ENCODE data around the gene NPAS1. TPM values are rescaled to one million over a fixed set of nuclear protein-coding genes. Genes with fewer than 3 reads are reported as not detected.

NPAS1 gene
- total and polyA plus RNA-seq, 2 of the 13 experiments (the other 11 are each of a cell fraction or from before 2014, with no cell fraction given) = 0.35 to 2.9 TPM

DNA sequence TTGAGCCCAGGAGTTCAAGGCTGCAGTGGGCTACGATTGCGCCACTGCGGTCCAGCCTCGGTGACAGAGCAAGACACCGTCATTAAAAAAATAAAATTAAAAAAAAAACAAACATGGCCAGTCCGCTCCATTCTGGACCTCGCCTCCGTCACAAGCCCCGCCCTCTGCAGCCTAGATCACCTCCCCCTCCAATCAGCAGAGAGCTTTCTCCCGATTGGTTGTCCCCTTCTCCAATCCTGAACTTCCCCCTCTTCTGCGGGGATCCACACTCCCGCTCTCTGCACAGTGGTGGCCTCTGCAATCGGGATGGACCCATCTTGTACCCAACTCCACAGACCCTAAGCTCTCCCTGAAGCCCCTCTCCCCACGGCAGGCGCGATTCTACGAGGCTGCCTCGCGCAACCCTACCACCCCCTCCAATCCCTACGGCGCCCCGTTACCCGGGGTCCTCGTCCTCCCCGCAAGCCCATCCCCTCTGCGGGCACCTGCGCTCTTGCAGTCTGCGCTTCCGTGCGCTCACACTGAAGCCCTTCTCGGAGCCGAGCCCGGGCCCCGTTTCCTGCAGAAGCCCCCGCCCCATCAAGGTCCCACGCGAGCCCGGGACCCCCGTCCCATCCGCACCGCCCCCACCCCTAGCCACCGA lies 28.2 kb downstream of the NPAS1 start (continued):
- TF ChIP-seq NAIF1 (CRISPR knock-in tag; IDR thresholded peaks at IDR 0.05; ENCODE audit: borderline replicate concordance) (no peak), SNAPC2 (CRISPR knock-in tag; IDR thresholded peaks at IDR 0.05) (peak; percentile 83; the same call in 1 of the 2 replicates), HNF4A (CRISPR knock-in tag; IDR thresholded peaks at IDR 0.05) (no peak), CREM (IDR thresholded peaks at IDR 0.05) (peak; percentile 34; the same call in 1 of the 2 replicates), CREM (CRISPR knock-in tag; IDR thresholded peaks at IDR 0.05) (no peak), TBP (CRISPR knock-in tag; IDR thresholded peaks at IDR 0.05) (no peak), AKAP8 (CRISPR knock-in tag; IDR thresholded peaks at IDR 0.05) (no peak), ZNF841 (CRISPR knock-in tag; IDR thresholded peaks at IDR 0.05; ENCODE audit: borderline replicate concordance) (no peak), MLLT10 (CRISPR knock-in tag; IDR thresholded peaks at IDR 0.05) (no peak), HNRNPL (IDR thresholded peaks at IDR 0.05; ENCODE audit: low read depth, low read length) (no peak), SIX1 (CRISPR knock-in tag; IDR thresholded peaks at IDR 0.05; ENCODE audit: borderline replicate concordance) (no peak), KAT7 (CRISPR knock-in tag; IDR thresholded peaks at IDR 0.05; ENCODE audit: borderline replicate concordance) (no peak)
- TF ChIP-seq, protein P1, sequence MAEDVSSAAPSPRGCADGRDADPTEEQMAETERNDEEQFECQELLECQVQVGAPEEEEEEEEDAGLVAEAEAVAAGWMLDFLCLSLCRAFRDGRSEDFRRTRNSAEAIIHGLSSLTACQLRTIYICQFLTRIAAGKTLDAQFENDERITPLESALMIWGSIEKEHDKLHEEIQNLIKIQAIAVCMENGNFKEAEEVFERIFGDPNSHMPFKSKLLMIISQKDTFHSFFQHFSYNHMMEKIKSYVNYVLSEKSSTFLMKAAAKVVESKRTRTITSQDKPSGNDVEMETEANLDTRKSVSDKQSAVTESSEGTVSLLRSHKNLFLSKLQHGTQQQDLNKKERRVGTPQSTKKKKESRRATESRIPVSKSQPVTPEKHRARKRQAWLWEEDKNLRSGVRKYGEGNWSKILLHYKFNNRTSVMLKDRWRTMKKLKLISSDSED (CRISPR knock-in tag; IDR thresholded peaks at IDR 0.05) = no peak
- TF ChIP-seq, protein P2, sequence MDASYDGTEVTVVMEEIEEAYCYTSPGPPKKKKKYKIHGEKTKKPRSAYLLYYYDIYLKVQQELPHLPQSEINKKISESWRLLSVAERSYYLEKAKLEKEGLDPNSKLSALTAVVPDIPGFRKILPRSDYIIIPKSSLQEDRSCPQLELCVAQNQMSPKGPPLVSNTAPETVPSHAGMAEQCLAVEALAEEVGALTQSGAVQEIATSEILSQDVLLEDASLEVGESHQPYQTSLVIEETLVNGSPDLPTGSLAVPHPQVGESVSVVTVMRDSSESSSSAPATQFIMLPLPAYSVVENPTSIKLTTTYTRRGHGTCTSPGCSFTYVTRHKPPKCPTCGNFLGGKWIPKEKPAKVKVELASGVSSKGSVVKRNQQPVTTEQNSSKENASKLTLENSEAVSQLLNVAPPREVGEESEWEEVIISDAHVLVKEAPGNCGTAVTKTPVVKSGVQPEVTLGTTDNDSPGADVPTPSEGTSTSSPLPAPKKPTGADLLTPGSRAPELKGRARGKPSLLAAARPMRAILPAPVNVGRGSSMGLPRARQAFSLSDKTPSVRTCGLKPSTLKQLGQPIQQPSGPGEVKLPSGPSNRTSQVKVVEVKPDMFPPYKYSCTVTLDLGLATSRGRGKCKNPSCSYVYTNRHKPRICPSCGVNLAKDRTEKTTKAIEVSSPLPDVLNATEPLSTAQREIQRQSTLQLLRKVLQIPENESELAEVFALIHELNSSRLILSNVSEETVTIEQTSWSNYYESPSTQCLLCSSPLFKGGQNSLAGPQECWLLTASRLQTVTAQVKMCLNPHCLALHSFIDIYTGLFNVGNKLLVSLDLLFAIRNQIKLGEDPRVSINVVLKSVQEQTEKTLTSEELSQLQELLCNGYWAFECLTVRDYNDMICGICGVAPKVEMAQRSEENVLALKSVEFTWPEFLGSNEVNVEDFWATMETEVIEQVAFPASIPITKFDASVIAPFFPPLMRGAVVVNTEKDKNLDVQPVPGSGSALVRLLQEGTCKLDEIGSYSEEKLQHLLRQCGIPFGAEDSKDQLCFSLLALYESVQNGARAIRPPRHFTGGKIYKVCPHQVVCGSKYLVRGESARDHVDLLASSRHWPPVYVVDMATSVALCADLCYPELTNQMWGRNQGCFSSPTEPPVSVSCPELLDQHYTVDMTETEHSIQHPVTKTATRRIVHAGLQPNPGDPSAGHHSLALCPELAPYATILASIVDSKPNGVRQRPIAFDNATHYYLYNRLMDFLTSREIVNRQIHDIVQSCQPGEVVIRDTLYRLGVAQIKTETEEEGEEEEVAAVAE (CRISPR knock-in tag; IDR thresholded peaks at IDR 0.05; ENCODE audit: borderline replicate concordance) = 0 out of 2 replicates have a peak, but pooled peaks have one; percentile 37
- TF ChIP-seq, protein P3, sequence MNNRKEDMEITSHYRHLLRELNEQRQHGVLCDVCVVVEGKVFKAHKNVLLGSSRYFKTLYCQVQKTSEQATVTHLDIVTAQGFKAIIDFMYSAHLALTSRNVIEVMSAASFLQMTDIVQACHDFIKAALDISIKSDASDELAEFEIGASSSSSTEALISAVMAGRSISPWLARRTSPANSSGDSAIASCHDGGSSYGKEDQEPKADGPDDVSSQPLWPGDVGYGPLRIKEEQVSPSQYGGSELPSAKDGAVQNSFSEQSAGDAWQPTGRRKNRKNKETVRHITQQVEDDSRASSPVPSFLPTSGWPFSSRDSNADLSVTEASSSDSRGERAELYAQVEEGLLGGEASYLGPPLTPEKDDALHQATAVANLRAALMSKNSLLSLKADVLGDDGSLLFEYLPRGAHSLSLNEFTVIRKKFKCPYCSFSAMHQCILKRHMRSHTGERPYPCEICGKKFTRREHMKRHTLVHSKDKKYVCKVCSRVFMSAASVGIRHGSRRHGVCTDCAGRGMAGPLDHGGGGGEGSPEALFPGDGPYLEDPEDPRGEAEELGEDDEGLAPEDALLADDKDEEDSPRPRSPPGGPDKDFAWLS (CRISPR knock-in tag; IDR thresholded peaks at IDR 0.05; ENCODE audit: borderline replicate concordance) = 0 out of 2 replicates have a peak, but pooled peaks have one; percentile 14
- TF ChIP-seq, protein P4, sequence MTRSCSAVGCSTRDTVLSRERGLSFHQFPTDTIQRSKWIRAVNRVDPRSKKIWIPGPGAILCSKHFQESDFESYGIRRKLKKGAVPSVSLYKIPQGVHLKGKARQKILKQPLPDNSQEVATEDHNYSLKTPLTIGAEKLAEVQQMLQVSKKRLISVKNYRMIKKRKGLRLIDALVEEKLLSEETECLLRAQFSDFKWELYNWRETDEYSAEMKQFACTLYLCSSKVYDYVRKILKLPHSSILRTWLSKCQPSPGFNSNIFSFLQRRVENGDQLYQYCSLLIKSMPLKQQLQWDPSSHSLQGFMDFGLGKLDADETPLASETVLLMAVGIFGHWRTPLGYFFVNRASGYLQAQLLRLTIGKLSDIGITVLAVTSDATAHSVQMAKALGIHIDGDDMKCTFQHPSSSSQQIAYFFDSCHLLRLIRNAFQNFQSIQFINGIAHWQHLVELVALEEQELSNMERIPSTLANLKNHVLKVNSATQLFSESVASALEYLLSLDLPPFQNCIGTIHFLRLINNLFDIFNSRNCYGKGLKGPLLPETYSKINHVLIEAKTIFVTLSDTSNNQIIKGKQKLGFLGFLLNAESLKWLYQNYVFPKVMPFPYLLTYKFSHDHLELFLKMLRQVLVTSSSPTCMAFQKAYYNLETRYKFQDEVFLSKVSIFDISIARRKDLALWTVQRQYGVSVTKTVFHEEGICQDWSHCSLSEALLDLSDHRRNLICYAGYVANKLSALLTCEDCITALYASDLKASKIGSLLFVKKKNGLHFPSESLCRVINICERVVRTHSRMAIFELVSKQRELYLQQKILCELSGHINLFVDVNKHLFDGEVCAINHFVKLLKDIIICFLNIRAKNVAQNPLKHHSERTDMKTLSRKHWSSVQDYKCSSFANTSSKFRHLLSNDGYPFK (CRISPR knock-in tag; IDR thresholded peaks at IDR 0.05; ENCODE audit: borderline replicate concordance) = no peak; the same call in 1 of the 2 replicates
- TF ChIP-seq, protein P5, sequence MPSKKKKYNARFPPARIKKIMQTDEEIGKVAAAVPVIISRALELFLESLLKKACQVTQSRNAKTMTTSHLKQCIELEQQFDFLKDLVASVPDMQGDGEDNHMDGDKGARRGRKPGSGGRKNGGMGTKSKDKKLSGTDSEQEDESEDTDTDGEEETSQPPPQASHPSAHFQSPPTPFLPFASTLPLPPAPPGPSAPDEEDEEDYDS (CRISPR knock-in tag; IDR thresholded peaks at IDR 0.05) = peak; percentile 76
- TF ChIP-seq, protein P6, sequence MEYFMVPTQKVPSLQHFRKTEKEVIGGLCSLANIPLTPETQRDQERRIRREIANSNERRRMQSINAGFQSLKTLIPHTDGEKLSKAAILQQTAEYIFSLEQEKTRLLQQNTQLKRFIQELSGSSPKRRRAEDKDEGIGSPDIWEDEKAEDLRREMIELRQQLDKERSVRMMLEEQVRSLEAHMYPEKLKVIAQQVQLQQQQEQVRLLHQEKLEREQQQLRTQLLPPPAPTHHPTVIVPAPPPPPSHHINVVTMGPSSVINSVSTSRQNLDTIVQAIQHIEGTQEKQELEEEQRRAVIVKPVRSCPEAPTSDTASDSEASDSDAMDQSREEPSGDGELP (IDR thresholded peaks at IDR 0.05; ENCODE audit: borderline replicate concordance, low read depth) = no peak
